ENCODE results near the gene HSPA12A. TPM values are rescaled to one million over a fixed set of nuclear protein-coding genes. Genes with fewer than 3 reads are reported as not detected.
A peak's percentile ranks its signal among the peaks of the same experiment; 100 is the strongest.

The HSPA12A gene
- total RNA-seq, 1 experiment from 2014 or later, result 3.1 TPM

DNA sequence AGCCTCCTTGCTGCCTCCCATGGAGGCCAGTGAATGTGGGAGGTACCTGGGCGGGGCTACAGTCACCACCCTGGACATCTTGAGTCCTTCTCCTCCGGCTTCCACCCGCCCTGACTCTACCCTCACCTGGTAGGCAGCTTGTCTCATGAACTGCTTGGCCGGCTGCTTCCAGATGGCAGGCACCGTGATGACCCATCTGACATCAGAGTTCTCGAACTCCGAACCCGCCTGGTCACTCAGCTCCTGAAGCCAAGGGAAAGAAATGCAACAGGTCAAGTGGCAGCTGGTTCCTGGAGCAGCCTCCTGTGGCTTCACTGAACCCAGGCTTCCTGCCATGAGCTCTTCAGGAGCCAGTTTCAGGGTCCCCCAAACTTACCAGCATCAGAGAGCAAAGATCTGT lies 50.1 kb downstream of the HSPA12A start:
- ChIA-PET CTCF (no interaction called here), POLR2A (ENCODE audit: unreplicated experiment) (no interaction called here)
- Histone ChIP-seq H3K4me2 (ENCODE audit: low read length) (no peak overlapping the region), H3F3A (ENCODE audit: low read length, unreplicated experiment) (no peaks in the 10 kb centered on the region), H4K20me1 (ENCODE audit: low read length) (no peaks in the 10 kb centered on the region), H2AFZ (ENCODE audit: low read length) (no peak overlapping the region), H3K79me2 (ENCODE audit: low read length) (no peaks in the 10 kb centered on the region), H3K4me3 (ENCODE audit: low read length) (no peak overlapping the region), H3K9ac (ENCODE audit: low read length) (no peak overlapping the region), H3K9me3 (ENCODE audit: low read length) (no peaks in the 10 kb centered on the region), H3K9me2 (replicated peaks; ENCODE audit: low read length) (no peaks in the 10 kb centered on the region), H3K4me1 (ENCODE audit: insufficient read depth, low read length) (no peaks in the 10 kb centered on the region), H3K27ac (ENCODE audit: low read length) (no peak overlapping the region), H3K27me3 (ENCODE audit: low read length) (no peaks in the 10 kb centered on the region), H3K36me3 (ENCODE audit: low read depth, low read length) (no peaks in the 10 kb centered on the region)
- TF ChIP-seq, protein P1, sequence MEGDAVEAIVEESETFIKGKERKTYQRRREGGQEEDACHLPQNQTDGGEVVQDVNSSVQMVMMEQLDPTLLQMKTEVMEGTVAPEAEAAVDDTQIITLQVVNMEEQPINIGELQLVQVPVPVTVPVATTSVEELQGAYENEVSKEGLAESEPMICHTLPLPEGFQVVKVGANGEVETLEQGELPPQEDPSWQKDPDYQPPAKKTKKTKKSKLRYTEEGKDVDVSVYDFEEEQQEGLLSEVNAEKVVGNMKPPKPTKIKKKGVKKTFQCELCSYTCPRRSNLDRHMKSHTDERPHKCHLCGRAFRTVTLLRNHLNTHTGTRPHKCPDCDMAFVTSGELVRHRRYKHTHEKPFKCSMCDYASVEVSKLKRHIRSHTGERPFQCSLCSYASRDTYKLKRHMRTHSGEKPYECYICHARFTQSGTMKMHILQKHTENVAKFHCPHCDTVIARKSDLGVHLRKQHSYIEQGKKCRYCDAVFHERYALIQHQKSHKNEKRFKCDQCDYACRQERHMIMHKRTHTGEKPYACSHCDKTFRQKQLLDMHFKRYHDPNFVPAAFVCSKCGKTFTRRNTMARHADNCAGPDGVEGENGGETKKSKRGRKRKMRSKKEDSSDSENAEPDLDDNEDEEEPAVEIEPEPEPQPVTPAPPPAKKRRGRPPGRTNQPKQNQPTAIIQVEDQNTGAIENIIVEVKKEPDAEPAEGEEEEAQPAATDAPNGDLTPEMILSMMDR (conservative IDR thresholded peaks at IDR 0.05; ENCODE audit: low read depth, low read length), result no peak
- TF ChIP-seq EZH2phosphoT487 (IDR thresholded peaks at IDR 0.05; ENCODE audit: borderline replicate concordance, low read length) (no peak), EZH2 (IDR thresholded peaks at IDR 0.05; ENCODE audit: low read length, unreplicated experiment) (no peak)
- no peak for DNase-seq
- intact Hi-C loops (cut with micrococcal nuclease), result no loop called here
- BruUV-seq (replicated peaks), result no TSS peak
- no peak for ATAC-seq

DNA sequence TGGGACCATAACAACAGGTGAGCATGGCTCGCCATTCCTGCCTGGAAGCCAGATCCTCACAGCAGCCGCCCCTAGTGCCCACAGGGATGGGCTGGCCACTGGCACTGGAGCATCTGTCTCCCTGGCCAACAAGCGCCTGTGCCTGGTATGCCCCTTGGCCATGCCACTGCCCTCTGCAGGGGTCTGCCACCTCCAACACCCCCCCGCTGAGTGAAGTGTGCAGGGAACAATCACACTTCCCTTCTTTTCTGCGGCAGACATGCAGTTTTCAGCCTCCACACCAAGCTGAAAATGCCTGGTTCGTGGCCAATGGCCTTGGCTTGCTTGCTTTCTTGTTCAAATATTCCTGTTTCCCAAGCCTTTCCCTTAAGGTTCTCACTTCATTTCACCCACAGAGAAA lies 50.7 kb downstream of the HSPA12A start:
- H2AFZ ChIP-seq (ENCODE audit: low read length), result no peak overlapping the region
- no peaks in the 10 kb centered on the region for H3K9me2 ChIP-seq (replicated peaks; ENCODE audit: low read length)
- no peak overlapping the region for H3K4me2 ChIP-seq (ENCODE audit: low read length)
- H3K9ac ChIP-seq (ENCODE audit: low read length), result no peak overlapping the region
- intact Hi-C loops (cut with micrococcal nuclease), result no loop called here
- no peak overlapping the region for H3K27ac ChIP-seq (ENCODE audit: low read length)
- H3K27me3 ChIP-seq (ENCODE audit: low read length), result no peaks in the 10 kb centered on the region
- no peak for DNase-seq
- H3K4me1 ChIP-seq (ENCODE audit: insufficient read depth, low read length), result no peaks in the 10 kb centered on the region
- ATAC-seq, result no peak
- TF ChIP-seq, protein P1 (conservative IDR thresholded peaks at IDR 0.05; ENCODE audit: low read depth, low read length), result no peak
- TF ChIP-seq EZH2phosphoT487 (IDR thresholded peaks at IDR 0.05; ENCODE audit: borderline replicate concordance, low read length), result no peak
- no peak for TF ChIP-seq EZH2 (IDR thresholded peaks at IDR 0.05; ENCODE audit: low read length, unreplicated experiment)
- no peaks in the 10 kb centered on the region for H3K36me3 ChIP-seq (ENCODE audit: low read depth, low read length)
- no peak overlapping the region for H3K4me3 ChIP-seq (ENCODE audit: low read length)
- H3F3A ChIP-seq (ENCODE audit: low read length, unreplicated experiment), result no peaks in the 10 kb centered on the region
- H4K20me1 ChIP-seq (ENCODE audit: low read length), result no peaks in the 10 kb centered on the region
- no peaks in the 10 kb centered on the region for H3K79me2 ChIP-seq (ENCODE audit: low read length)
- ChIA-PET POLR2A (ENCODE audit: unreplicated experiment) (no interaction called here), CTCF (no interaction called here)
- BruUV-seq (replicated peaks), result no TSS peak
- H3K9me3 ChIP-seq (ENCODE audit: low read length), result no peaks in the 10 kb centered on the region

DNA sequence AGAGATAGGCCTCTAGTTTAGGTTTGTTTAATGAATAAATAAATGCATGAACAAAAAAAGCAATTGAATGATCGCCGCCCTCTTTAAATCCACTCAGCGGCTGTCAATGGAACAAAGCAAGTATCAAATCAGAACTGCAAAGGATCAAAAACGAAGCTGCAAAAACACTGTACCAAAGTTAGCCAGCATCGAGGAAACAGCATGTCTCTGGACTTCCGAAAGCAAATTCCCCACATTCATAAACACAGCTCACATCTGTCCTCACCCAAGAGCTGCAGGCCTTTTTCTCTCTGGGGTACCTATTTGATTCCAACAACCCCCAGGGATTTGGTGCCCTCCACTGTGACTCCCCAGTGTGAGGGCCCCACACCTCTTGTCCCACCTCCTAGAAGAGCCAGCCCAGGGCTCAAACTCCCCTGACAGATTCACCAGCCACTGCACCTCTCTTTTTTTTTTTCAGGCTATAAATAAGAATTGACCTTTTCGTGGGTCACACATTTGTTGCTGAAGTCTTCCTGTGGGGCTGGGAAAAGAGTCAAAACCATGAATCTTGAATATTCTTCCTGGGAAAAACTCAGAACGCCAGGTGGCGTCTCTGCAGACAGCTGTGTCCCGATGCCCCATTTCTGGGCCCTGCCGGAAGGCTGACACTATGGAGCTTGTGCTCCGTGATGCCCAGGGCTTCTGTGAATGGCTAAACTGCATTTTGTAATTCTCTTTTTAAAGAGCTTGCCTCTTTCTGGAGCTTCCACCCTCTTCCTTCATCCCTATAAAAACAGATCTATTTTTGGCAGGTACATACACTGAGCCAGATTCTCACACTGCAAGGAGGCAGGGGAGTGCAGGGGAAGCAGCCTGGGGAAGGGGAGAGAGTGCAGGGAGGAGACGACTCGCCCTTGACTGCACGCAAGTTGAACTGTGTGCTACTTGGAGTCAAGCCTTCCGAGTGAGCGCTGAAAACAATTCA lies 51.7 kb downstream of the HSPA12A start:
- Histone ChIP-seq H3K4me1 (ENCODE audit: insufficient read depth, low read length) (no peaks in the 10 kb centered on the region), H3K27me3 (ENCODE audit: low read length) (no peaks in the 10 kb centered on the region), H3K36me3 (ENCODE audit: low read depth, low read length) (no peaks in the 10 kb centered on the region), H3K4me3 (ENCODE audit: low read length) (no peak overlapping the region), H3K79me2 (ENCODE audit: low read length) (no peaks in the 10 kb centered on the region), H3F3A (ENCODE audit: low read length, unreplicated experiment) (no peaks in the 10 kb centered on the region), H4K20me1 (ENCODE audit: low read length) (no peaks in the 10 kb centered on the region), H2AFZ (ENCODE audit: low read length) (no peak overlapping the region), H3K4me2 (ENCODE audit: low read length) (no peak overlapping the region), H3K9ac (ENCODE audit: low read length) (no peak overlapping the region), H3K9me2 (replicated peaks; ENCODE audit: low read length) (no peaks in the 10 kb centered on the region), H3K27ac (ENCODE audit: low read length) (no peak overlapping the region), H3K9me3 (ENCODE audit: low read length) (no peaks in the 10 kb centered on the region)
- BruUV-seq (replicated peaks), result no TSS peak
- no peak for TF ChIP-seq EZH2 (IDR thresholded peaks at IDR 0.05; ENCODE audit: low read length, unreplicated experiment)
- TF ChIP-seq, protein P1 (conservative IDR thresholded peaks at IDR 0.05; ENCODE audit: low read depth, low read length), result 0 out of 2 replicates have a peak, but pooled peaks have one; percentile 19
- ChIA-PET CTCF (no interaction called here), POLR2A (ENCODE audit: unreplicated experiment) (no interaction called here)
- DNase-seq (peak; percentile 4), ATAC-seq (no peak)
- intact Hi-C loops (cut with micrococcal nuclease), result no loop called here
